ENCODE measurements around the gene CLNK. TPM values are rescaled to one million over a fixed set of nuclear protein-coding genes. Genes with fewer than 3 reads are reported as not detected.

The CLNK gene
- total RNA-seq, 1 donor from 2014 or later, result not detected

DNA sequence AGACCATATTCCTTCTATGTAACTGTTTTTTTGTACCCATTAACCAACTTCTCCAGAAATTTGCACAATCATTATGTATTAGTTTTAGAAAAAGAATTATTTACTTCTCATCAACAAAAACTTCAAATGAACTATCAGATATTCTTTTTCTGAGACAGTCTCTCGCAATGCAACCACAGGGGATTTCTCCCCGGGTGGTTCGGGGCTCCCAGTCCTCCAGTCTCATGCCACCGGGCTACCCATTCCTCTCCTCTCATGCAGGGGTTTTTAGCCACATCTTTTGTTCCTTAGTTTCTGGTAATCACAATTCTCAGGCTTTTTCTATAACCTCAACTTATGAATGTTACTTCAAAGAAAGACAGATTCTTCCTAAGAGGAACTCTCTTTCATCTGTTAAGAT lies 46.6 kb upstream of the CLNK start:
- Mint-ChIP-seq H3K9me3 (peaks cover 7% of the 10 kb centered on the region), H3K4me1 (ENCODE audit: unreplicated experiment) (no peaks in the 10 kb centered on the region), H3K36me3 (no peaks in the 10 kb centered on the region), H3K4me3 (no peak overlapping the region), H3K27ac (no peak overlapping the region), H3K27me3 (no peaks in the 10 kb centered on the region)
- TF ChIP-seq, protein P1, sequence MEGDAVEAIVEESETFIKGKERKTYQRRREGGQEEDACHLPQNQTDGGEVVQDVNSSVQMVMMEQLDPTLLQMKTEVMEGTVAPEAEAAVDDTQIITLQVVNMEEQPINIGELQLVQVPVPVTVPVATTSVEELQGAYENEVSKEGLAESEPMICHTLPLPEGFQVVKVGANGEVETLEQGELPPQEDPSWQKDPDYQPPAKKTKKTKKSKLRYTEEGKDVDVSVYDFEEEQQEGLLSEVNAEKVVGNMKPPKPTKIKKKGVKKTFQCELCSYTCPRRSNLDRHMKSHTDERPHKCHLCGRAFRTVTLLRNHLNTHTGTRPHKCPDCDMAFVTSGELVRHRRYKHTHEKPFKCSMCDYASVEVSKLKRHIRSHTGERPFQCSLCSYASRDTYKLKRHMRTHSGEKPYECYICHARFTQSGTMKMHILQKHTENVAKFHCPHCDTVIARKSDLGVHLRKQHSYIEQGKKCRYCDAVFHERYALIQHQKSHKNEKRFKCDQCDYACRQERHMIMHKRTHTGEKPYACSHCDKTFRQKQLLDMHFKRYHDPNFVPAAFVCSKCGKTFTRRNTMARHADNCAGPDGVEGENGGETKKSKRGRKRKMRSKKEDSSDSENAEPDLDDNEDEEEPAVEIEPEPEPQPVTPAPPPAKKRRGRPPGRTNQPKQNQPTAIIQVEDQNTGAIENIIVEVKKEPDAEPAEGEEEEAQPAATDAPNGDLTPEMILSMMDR (conservative IDR thresholded peaks at IDR 0.05), result no peak
- DNase-seq (ENCODE audit: extremely low spot score, unreplicated experiment), result no peak

DNA sequence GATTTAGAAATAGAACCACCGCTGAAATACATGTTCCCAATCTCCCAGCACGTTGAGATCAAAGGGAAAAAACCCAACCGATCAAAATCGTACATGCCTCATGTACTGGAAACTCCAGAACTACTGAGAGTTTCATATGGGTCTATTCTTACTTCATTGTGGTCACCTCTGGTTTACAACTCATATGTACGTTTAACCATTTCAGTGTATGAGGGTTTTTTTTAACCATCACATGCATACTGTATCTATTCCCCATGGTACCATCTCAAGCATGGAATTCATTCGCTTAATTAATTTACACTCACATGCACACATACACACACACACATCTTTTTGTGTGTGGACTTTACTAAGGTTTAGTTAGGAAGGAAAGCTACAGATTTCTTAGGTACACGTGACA lies 46.0 kb upstream of the CLNK start:
- TF ChIP-seq, protein P1 (conservative IDR thresholded peaks at IDR 0.05), result no peak
- Mint-ChIP-seq H3K36me3 (no peaks in the 10 kb centered on the region), H3K27ac (no peak overlapping the region), H3K4me3 (no peak overlapping the region), H3K27me3 (no peaks in the 10 kb centered on the region), H3K4me1 (ENCODE audit: unreplicated experiment) (no peaks in the 10 kb centered on the region), H3K9me3 (peaks cover 7% of the 10 kb centered on the region)
- DNase-seq (ENCODE audit: extremely low spot score, unreplicated experiment), result no peak

- H3K4me1 Mint-ChIP-seq (ENCODE audit: unreplicated experiment), result no peaks in the 10 kb centered on the region
These were observed 45.5 kb upstream of the CLNK start for GRCh38 chr4:10730019-10730418.

DNA sequence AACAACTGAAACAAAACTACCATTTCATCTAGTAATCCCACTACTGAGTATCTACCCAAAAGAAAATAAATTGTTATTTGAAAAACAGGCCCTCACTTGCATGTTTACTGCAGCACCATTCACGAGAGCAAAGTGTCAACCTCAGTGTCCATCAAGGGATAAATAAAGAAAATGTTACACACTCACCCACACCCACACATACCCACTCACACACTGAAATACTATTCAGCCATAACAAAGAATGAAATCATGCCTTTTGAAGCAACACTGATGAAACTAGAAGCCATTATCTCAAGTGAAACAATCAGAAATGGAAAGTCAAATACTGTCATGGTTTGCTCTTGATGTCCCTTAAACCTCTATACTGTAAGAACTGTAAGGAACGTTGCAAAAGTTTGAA lies 44.8 kb upstream of the CLNK start:
- H3K27ac Mint-ChIP-seq, result no peak overlapping the region
- no peaks in the 10 kb centered on the region for H3K36me3 Mint-ChIP-seq
- H3K4me3 Mint-ChIP-seq, result no peak overlapping the region
- TF ChIP-seq, protein P1 (conservative IDR thresholded peaks at IDR 0.05), result no peak
- peaks cover 7% of the 10 kb centered on the region for H3K9me3 Mint-ChIP-seq
- no peaks in the 10 kb centered on the region for H3K27me3 Mint-ChIP-seq
- H3K4me1 Mint-ChIP-seq (ENCODE audit: unreplicated experiment), result no peaks in the 10 kb centered on the region
- no peak for DNase-seq (ENCODE audit: extremely low spot score, unreplicated experiment)

More at GRCh38 chr4:10730019-10730418, 45.5 kb upstream of the CLNK start:
- TF ChIP-seq, protein P1 (conservative IDR thresholded peaks at IDR 0.05), result no peak
- no peak for DNase-seq (ENCODE audit: extremely low spot score, unreplicated experiment)
- no peak overlapping the region for H3K27ac Mint-ChIP-seq
- H3K9me3 Mint-ChIP-seq, result peaks cover 7% of the 10 kb centered on the region
- H3K4me3 Mint-ChIP-seq, result no peak overlapping the region
- H3K36me3 Mint-ChIP-seq, result no peaks in the 10 kb centered on the region
- H3K27me3 Mint-ChIP-seq, result no peaks in the 10 kb centered on the region

DNA sequence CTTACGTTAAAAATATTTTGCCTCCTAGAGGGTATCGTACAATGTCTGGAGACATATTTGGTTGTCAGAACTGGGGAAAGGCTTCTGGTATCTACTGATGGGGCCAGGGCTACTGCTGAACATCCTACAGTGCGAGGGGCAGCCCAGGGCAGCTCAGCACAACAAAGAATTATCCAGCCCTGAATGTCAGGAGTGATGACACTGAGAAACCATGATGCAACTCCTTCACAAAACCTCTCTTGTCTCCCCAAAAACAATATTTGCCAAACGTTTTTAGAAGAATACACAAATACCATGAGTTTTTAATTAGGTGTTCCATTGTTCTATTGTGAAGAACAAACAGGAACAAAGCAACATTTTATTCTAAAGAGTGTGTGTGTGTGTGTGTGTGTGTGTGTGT lies 43.4 kb upstream of the CLNK start:
- TF ChIP-seq, protein P1 (conservative IDR thresholded peaks at IDR 0.05), result no peak
- DNase-seq (ENCODE audit: extremely low spot score, unreplicated experiment), result no peak
- Mint-ChIP-seq H3K4me1 (ENCODE audit: unreplicated experiment) (peaks cover 4% of the 10 kb centered on the region), H3K27me3 (no peaks in the 10 kb centered on the region), H3K4me3 (no peak overlapping the region), H3K9me3 (peaks cover 7% of the 10 kb centered on the region), H3K27ac (no peak overlapping the region), H3K36me3 (no peaks in the 10 kb centered on the region)
